ENCODE data around the gene PSME2. TPM values are rescaled to one million over a fixed set of nuclear protein-coding genes. Genes with fewer than 3 reads are reported as not detected.

PSME2 gene
- total RNA-seq, 1 donor from 2014 or later, result 138 TPM

- Histone ChIP-seq H3K36me3 (peaks cover 41% of the 10 kb centered on the region), H3K4me1 (peaks cover 15% of the 10 kb centered on the region), H3K27ac (peak overlapping the region; percentile 99), H3K4me3 (peak overlapping the region; percentile 73), H3K9me3 (no peaks in the 10 kb centered on the region), H3K27me3 (no peaks in the 10 kb centered on the region)
- intact Hi-C loops (cut with DNase I), result no loop called here
- ATAC-seq (no peak), DNase-seq (no peak)
- TF ChIP-seq, protein P1, sequence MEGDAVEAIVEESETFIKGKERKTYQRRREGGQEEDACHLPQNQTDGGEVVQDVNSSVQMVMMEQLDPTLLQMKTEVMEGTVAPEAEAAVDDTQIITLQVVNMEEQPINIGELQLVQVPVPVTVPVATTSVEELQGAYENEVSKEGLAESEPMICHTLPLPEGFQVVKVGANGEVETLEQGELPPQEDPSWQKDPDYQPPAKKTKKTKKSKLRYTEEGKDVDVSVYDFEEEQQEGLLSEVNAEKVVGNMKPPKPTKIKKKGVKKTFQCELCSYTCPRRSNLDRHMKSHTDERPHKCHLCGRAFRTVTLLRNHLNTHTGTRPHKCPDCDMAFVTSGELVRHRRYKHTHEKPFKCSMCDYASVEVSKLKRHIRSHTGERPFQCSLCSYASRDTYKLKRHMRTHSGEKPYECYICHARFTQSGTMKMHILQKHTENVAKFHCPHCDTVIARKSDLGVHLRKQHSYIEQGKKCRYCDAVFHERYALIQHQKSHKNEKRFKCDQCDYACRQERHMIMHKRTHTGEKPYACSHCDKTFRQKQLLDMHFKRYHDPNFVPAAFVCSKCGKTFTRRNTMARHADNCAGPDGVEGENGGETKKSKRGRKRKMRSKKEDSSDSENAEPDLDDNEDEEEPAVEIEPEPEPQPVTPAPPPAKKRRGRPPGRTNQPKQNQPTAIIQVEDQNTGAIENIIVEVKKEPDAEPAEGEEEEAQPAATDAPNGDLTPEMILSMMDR (IDR thresholded peaks at IDR 0.05), result no peak
Observed at GRCh38 chr14:24115422-24116127, 30.8 kb downstream of the PSME2 start.

DNA sequence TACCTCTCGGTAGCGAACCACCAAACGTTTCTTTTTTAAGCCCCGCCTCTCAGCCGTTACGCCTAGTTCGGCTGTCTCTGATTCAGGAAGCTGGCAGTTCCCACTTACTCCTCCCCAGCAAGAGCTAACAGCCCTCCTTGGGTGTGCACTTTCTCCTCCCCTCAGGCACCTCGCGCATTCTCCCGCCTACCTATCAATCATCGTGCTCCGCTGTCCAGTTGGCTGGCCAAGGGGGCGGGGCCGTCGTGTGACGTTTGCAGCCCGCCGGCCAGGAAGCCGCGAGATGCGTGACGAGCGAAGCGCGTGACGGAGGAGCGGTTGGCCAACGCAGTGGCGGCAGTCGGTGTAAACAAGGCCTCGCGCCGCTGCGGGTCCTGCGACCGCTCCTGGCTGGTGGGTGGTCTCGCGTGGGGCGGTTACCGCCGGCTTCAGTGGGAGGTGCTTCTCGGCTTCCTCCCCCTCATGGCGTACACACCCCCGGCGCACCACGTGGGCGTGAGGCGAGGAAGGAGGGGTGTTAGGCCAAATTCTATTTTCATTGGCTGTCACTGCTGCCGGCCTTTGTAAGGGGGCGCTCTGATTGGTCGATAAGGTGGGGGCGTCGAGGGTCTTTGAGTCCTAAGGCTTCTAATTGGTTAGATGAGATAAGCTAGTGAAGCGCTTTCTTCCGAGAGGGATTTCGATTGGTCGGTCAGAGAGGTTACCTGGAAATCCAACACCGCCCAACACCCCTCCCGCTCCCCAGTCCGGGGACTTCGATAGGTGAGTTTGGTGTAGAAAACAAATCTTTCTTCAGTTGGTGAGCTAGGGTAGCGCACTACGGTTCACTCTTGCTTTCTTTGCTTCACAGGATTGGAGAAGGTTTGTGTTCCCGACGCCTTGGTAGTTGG lies 31.6 kb downstream of the PSME2 start, which contains the start of the genes DCAF11 and NRL:
TSS of gene DCAF11 (plus strand) at position 246 of the 890 bp plus-strand sequence. CDS start 818 bp downstream, outside the sequence.
TSS of gene NRL (minus strand) at position 418 of the 890 bp plus-strand sequence. CDS start 32,101 bp downstream, outside the sequence.
- ATAC-seq, result peak; percentile 93
- intact Hi-C loops (cut with DNase I), result no loop called here
- Histone ChIP-seq H3K27ac (peak within 1 kb of the TSS; percentile 99), H3K36me3 (peaks cover 33% of the 10 kb centered on the region), H3K4me1 (peaks cover 15% of the 10 kb centered on the region), H3K27me3 (no peaks in the 10 kb centered on the region), H3K4me3 (peak within 1 kb of the TSS; percentile 73), H3K9me3 (no peaks in the 10 kb centered on the region)
- TF ChIP-seq, protein P1 (IDR thresholded peaks at IDR 0.05), result no peak
- DNase-seq, result peak; percentile 99

DNA sequence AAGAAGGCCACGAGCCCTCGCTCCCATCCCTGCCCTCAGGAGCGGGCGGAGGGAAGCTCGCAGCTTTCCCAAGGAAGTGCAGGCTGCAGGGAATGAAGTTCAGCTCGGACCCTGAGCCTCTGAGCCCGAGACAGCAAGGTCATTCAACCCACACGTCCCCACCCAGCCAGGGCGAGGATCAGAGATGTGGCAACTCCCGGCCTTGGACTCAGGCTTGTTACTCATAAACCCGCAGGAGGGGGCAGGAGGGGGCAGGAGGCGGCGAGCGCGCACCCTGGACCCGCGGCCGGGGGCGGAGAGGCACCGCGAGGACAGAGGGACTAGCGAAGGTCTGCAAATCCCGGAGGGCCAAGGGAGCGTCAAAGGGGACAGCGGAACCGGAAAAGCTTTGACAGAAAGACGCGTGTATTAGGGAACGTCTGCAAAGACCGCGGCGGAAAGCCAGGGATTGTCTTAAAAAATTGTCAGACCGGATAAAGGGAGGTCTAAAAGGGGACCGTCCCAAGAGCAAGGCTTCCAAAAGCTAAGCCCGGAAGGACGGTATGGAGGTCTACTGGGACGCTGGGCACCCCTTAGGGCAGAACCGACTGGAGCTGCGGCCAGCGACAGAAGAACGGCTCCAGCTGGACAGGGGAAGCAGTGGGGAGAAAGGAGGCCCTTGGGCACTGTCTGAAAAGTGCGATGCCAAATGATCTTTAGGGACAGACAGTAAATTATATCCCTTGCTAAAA lies 32.4 kb downstream of the PSME2 start:
- no peaks in the 10 kb centered on the region for H3K27me3 ChIP-seq
- peak overlapping the region; percentile 73 for H3K4me3 ChIP-seq
- H3K27ac ChIP-seq, result peak overlapping the region; percentile 99
- TF ChIP-seq, protein P1 (IDR thresholded peaks at IDR 0.05), result no peak
- H3K4me1 ChIP-seq, result peaks cover 18% of the 10 kb centered on the region
- DNase-seq (peak; percentile 95), ATAC-seq (peak; percentile 67)
- H3K9me3 ChIP-seq, result no peaks in the 10 kb centered on the region
- intact Hi-C loops (cut with DNase I), result no loop called here
- peaks cover 25% of the 10 kb centered on the region for H3K36me3 ChIP-seq

GRCh38 chr14:24113379-24113800 lies 33.0 kb downstream of the PSME2 start:
- Histone ChIP-seq H3K36me3 (peaks cover 19% of the 10 kb centered on the region), H3K27ac (peak overlapping the region; percentile 99), H3K4me3 (peak overlapping the region; percentile 73), H3K4me1 (peaks cover 24% of the 10 kb centered on the region), H3K9me3 (no peaks in the 10 kb centered on the region), H3K27me3 (no peaks in the 10 kb centered on the region)
- intact Hi-C loops (cut with DNase I), result no loop called here
- TF ChIP-seq, protein P1 (IDR thresholded peaks at IDR 0.05), result no peak
- ATAC-seq, result no peak
- DNase-seq, result no peak

DNA sequence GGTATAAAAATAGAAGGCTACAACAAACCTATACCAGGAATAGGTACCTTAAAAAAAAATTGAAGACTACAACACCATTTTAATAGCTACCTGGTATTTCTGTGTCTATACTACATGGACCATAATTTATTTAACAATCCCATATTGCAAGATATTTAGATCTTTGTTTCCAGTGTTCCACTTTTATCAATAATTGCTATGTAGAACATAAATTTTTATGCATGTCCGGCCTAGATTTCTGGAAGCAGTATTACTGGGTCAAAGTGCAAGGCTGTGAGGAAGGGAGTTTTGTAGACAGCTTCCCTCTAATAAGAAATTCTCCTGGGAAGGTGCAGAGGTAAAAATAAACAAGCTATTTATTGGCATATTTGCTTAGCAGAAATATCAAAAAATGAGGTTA lies 35.9 kb downstream of the PSME2 start:
- Histone ChIP-seq H3K36me3 (no peaks in the 10 kb centered on the region), H3K27ac (no peak overlapping the region), H3K27me3 (no peaks in the 10 kb centered on the region), H3K9me3 (no peaks in the 10 kb centered on the region), H3K4me1 (peaks cover 12% of the 10 kb centered on the region), H3K4me3 (no peak overlapping the region)
- TF ChIP-seq, protein P1 (IDR thresholded peaks at IDR 0.05), result no peak
- DNase-seq (no peak), ATAC-seq (no peak)
- intact Hi-C loops (cut with DNase I), result no loop called here
